Stimulated activated effector memory CD8-positive, alpha-beta T cell treated with anti-CD3 and anti-CD28 coated beads, Interleukin-12 subunit alpha, Interleukin-12 subunit beta, amount 100 ng/mL, for 72 hours (primary cell): Measurements from ENCODE around the gene C6orf89.

Experiments used
- ATAC-seq: fragments of 150-1000 bp; cut with Tn5 transposase; 2 replicates; pipeline ENCODE4 v1.10.0; 2021
- DNase-seq, 2 donors: peaks; one replicate each; pipeline ENCODE4 v3.0.0; 2021 to 2022; ENCODE audit warnings: low spot score in 2 of 2
- H3K27ac Mint-ChIP-seq: one replicate; pipeline ENCODE4 v1.8.0; 2022; ENCODE audit warnings: mild to moderate bottlenecking, mixed read lengths
- H3K36me3 Mint-ChIP-seq: one replicate; pipeline ENCODE4 v1.8.0; 2022; ENCODE audit warnings: mild to moderate bottlenecking, mixed read lengths
- H3K4me1 Mint-ChIP-seq: one replicate; pipeline ENCODE4 v1.8.0; 2022; ENCODE audit warnings: mixed read lengths
- H3K4me3 Mint-ChIP-seq: one replicate; pipeline ENCODE4 v1.8.0; 2022; ENCODE audit warnings: mild to moderate bottlenecking, mixed read lengths
- H3K9me3 Mint-ChIP-seq: one replicate; pipeline ENCODE4 v1.8.0; 2022; ENCODE audit warnings: mixed read lengths

Gene C6orf89, protein sequence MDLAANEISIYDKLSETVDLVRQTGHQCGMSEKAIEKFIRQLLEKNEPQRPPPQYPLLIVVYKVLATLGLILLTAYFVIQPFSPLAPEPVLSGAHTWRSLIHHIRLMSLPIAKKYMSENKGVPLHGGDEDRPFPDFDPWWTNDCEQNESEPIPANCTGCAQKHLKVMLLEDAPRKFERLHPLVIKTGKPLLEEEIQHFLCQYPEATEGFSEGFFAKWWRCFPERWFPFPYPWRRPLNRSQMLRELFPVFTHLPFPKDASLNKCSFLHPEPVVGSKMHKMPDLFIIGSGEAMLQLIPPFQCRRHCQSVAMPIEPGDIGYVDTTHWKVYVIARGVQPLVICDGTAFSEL

DNA sequence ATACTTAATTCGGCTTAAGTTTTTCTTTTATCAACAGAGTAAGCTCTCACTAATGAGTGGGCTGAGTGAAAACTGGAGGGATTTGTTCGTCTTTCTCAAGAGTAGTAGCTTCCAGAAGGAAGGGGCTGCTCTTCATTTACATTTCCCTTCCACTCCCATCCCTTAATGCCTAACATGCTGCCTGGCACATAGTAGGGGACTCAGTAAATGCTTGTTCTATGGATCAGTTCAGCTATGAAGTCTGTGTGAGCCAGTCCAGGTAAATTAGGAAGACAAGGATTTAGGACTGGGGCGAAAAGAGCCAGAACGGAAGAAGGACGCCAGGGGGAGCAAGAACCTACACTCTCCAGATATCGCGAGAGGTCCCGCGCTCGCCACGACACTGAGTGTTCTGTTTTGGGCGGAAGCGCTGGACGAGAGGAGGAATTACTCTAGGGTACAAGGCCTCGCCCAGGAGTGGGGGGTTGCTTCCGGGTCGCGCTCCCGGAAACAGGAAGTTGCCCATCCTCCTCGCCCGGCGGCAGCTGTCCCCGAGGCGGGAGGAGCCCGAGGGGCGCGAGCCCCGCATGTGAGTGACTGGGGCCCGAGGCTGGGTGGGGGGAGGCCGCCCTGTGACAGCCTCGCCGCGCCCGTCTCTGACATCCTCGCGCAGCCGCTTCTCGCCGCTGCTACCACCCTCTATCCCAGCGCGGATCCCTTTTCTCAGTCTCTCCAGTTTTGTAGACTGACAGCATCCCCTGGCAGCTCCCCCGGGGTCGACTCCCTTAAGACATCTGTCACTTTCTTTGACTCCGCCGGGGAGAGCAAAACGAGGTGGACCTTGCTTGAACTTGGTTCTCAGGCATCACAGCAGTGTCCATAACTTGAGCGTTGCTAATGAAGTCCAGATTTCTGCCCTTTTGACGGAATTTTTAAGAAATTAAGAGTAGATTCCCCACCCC, at the start of gene C6orf89:
TSS of gene C6orf89 (plus strand) at position 492 of the 941 bp plus-strand sequence. CDS start 13,493 bp downstream, outside the sequence.
- ATAC-seq (peak; percentile 100), DNase-seq (peak; percentile 90 to 97)
- peak within 1 kb of the TSS; percentile 81 for H3K4me3 Mint-ChIP-seq
- H3K4me1 Mint-ChIP-seq = peaks cover 33% of the 10 kb centered on the region
- no peaks in the 10 kb centered on the region for H3K9me3 Mint-ChIP-seq
- H3K27ac Mint-ChIP-seq = peak within 1 kb of the TSS; percentile 95
- H3K36me3 Mint-ChIP-seq = peaks cover 6% of the 10 kb centered on the region

DNA sequence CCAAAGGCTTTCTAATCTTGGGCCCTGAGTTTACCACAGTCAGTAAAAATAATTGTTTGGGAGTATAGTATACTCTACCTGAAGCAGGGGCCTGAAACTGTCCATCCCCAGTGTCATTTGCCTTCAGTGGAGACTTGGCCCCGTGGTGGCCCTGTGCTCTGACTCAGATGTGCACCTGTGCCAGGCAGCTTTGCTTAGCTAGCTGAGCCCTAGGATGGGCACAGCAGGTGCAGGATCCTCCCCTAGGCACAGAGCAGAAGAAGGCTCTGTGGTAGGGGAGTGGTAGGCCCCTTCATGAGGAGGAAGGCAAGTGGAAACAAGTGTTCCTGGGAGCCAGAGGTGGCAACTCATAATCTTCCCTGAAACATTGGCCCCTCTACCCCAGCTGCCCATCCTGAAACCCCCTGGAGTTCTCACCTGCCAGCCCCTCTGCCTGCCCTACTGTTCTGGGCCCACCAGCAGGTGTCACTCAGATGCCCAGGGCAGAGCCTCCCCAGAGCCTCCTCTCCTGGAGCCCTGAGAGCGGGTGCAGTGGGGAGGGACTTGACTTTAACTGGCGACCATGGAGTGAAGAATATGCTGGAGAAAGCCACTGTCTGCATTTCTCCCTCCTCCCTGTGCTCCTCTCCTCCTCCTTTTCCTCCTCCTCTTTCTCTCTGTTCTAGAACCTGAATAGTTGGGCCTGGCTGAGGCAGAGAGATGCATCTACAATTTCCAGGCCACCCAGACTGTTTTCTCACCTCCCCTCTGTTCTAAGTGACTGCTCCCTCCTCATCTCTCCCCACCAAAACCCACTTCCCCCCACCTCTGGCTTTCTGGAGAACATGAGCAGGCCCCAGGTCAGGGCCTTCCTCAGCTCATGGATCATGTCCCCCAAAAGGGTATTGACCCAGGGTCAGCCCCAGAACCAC, 49.4 kb upstream of the C6orf89 start:
- H3K4me3 Mint-ChIP-seq = no peak overlapping the region
- H3K36me3 Mint-ChIP-seq = no peaks in the 10 kb centered on the region
- ATAC-seq = no peak
- no peak for DNase-seq
- no peaks in the 10 kb centered on the region for H3K9me3 Mint-ChIP-seq
- peaks cover 11% of the 10 kb centered on the region for H3K4me1 Mint-ChIP-seq
- H3K27ac Mint-ChIP-seq = no peak overlapping the region

DNA sequence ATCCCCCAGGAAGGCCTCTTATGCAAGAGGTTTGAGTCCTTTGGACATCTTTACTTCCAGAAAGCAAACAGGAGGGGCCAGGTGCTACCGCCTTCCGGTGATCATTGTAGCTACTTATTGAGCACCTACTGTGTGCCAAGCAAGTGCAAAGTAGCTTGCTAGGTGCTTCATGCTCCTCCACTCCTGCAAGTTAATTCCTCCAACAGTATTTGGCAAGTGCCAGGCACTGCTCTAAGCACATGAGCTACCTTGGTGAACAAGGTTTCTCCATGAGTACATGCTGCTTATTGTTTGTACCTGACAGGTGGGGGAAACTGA, 48.8 kb upstream of the C6orf89 start:
- Mint-ChIP-seq H3K4me1 (peaks cover 11% of the 10 kb centered on the region), H3K27ac (no peak overlapping the region), H3K36me3 (no peaks in the 10 kb centered on the region), H3K4me3 (no peak overlapping the region), H3K9me3 (no peaks in the 10 kb centered on the region)
- DNase-seq (no peak), ATAC-seq (no peak)

DNA sequence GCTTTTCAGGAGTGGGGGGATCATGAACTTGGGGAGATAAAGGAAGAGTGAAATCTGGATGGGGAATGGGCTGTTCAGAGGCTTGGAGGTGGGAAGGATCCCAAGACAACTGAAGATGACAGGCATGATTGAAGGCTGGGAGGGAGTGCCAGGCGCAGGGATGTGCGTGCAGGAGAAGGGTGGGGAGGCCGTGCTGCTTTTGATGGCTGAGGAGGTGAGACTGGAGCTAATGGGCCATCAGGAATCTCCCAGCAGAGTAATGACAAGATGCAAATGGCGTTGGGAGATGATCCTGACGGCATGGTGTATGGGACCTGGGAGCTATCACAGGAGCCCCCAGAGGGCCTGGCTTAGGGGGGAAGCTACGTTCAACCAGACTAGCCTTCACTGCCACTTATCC, 48.1 kb upstream of the C6orf89 start:
- Mint-ChIP-seq H3K27ac (no peak overlapping the region), H3K4me1 (peaks cover 11% of the 10 kb centered on the region), H3K9me3 (no peaks in the 10 kb centered on the region), H3K36me3 (no peaks in the 10 kb centered on the region), H3K4me3 (no peak overlapping the region)
- DNase-seq (no peak), ATAC-seq (no peak)

DNA sequence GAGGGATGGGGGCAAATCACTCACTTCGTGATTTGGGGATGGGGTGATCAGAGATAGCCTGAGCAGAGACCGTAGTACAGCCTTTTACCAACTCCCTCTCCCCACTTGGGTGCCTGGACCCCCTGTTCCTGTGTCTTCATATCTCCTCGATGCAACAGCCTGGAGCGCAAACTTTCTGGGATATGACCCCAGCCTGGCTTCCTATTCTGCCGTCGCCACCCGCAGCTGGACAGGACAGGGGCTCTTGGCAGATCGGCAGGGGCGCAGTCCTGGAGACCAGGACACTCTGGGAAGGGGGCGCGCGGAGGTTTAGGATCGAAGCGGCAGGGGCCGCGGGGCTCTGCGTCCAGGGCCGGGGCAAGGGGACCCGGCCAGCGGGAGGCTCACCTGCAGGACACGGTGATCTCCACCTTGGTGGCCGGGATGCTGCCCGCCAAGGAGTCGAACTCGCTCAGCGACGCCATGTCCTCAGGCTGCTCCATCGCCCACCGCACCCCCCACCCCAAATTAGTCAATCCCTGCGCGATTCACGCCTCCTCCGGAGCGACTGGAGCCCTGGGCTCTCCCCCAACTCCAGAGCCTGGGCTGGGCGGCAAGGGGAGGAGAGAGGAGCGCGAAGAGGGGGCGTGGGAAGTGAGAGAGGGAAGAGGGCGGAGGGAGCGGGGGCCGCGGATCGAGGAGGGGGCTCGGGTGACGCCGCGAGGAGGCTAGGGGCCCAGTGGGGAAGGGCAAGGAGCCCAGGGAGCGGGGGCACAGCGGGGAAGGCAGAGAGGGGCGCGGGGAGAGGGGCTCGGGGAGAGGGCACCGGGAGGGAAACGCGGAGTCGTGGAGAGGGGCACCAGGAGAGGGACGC, 46.6 kb upstream of the C6orf89 start, which contains the start of gene CPNE5:
TSS of gene CPNE5 (minus strand) at position 549 of the 853 bp plus-strand sequence. CDS start at position 482, 67 bp downstream.
- peak within 1 kb of the TSS; percentile 67 for H3K4me3 Mint-ChIP-seq
- ATAC-seq = no peak
- no peak within 1 kb of the TSS for H3K27ac Mint-ChIP-seq
- H3K36me3 Mint-ChIP-seq = no peaks in the 10 kb centered on the region
- no peak for DNase-seq
- peaks cover 11% of the 10 kb centered on the region for H3K4me1 Mint-ChIP-seq
- H3K9me3 Mint-ChIP-seq = no peaks in the 10 kb centered on the region

DNA sequence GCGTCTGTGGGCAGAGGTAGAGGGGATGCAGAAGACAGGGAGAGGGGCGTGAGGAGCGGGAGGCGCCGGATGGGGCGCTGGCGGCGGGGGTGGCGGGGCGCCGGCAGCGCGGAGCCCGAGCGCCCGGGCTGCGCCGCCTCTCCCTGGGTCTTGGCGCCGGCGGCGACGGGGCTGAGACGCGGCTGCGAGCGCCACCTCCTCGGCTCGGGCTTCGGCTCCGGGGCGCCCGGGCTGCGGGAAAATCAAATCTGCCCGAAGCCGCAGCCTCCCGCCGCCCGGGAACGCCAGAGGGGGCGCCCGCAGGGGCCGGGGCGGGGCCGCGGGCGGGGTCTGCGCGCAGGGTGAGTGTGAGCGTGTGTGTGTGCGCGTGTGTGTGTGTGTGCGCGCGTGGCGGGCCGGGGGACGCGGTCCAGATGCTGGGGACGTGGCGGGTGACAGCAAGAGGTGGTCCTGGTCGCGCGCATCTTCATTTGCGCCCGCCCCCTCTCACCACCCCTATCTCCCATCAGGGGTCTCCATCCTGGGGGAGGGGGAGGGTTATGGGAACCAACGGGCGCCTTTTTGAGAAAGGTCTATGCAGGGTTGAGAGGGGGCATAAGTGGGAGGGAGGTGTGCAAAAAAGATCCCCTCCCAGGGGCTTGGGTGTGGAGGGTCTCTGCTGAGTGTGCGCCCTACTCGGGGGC, 45.9 kb upstream of the C6orf89 start:
- peak overlapping the region; percentile 67 for H3K4me3 Mint-ChIP-seq
- no peaks in the 10 kb centered on the region for H3K9me3 Mint-ChIP-seq
- DNase-seq (no peak), ATAC-seq (peak; percentile 66)
- no peak overlapping the region for H3K27ac Mint-ChIP-seq
- no peaks in the 10 kb centered on the region for H3K36me3 Mint-ChIP-seq
- H3K4me1 Mint-ChIP-seq = peaks cover 11% of the 10 kb centered on the region

DNA sequence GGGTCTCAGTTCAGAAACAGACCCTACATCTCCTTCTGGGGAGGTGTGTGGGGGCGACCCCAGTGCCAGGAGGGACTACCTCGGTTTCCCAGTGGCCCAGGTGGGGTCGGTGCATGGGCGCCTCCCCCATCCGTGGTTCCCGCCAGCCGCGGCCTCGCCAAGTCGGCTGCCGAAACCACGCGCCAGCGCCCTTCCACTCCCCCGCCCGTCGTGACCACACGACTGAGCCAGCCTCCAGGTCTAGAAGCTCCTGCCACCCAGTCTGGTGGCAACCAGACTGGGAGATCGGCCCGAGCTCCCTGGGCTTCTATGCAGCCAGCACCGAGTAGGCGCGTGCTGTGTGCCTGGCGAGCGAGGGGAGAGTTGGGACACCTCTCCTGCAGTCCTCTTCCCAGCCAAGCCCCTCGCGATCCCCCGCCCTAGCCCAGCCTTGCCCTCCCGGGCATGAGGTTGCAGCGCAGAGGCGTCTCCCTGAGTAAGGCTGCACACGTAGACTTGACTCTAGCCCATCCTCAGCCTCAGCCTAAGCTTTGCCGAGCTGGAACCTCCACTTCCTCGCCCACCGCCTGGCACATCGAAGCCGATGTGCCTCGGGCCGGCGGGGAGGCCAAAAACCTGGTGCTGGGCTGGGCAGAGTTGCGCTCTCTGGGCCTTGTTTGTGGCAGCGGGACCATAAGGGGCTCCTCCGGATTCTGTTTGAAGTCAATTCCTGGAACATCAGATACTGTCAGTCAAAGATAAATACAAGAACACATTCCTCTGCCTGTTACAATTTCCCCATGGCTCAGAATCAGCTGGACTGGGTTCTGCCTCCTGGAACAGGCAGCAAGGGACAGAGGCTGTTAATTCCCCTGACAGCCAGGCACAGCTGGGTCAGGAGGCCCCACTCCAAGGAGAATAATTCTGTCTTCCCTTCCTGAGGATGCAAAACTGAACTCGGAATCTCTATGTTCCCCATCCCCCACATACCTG, 45.0 kb upstream of the C6orf89 start:
- H3K27ac Mint-ChIP-seq = no peak overlapping the region
- H3K36me3 Mint-ChIP-seq = no peaks in the 10 kb centered on the region
- DNase-seq (no peak), ATAC-seq (peak; percentile 61)
- no peaks in the 10 kb centered on the region for H3K9me3 Mint-ChIP-seq
- peaks cover 11% of the 10 kb centered on the region for H3K4me1 Mint-ChIP-seq
- H3K4me3 Mint-ChIP-seq = peak overlapping the region; percentile 67

DNA sequence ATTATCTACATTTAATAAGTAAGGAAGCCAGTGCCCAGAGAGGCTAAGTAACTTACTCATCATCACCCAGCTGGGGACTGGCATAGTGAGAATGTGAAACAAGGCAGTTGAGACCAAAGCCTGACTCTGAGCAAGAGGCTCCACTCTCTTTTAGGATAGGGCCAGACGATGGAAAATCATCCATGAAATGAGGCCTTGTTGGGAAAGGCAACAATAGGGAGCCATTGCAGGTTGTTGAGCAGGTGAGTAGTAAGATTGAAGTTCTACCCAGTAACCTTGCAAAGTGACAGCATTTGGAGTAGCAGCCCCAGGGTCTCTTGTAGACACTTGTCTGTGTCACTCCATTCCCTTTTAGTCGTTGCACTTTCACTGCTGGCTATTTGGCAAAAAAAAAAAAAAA, 44.0 kb upstream of the C6orf89 start:
- DNase-seq (no peak), ATAC-seq (no peak)
- H3K4me1 Mint-ChIP-seq = peaks cover 11% of the 10 kb centered on the region
- H3K9me3 Mint-ChIP-seq = no peaks in the 10 kb centered on the region
- no peak overlapping the region for H3K27ac Mint-ChIP-seq
- H3K36me3 Mint-ChIP-seq = no peaks in the 10 kb centered on the region
- H3K4me3 Mint-ChIP-seq = no peak overlapping the region

DNA sequence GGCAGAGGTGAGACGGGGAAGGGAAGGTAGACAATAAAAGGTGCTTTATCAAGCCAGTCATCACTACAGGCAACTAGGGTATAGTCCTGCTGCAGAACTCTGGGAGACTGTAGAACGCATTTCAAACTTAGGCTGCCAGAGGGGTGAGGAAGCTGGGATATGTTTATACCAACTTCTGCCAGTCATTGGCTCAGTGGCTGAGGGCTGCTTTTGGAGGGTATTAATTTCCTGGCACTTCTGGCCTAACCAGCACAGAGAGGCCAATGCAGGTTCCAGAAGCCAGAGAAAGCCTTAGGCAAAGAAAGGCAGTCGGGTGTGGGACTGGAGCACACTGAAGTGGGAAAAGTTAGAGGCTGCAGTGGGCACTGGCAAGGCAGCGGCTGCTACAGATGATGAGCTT, 42.6 kb upstream of the C6orf89 start:
- Mint-ChIP-seq H3K4me3 (no peak overlapping the region), H3K27ac (no peak overlapping the region), H3K4me1 (peaks cover 11% of the 10 kb centered on the region), H3K9me3 (no peaks in the 10 kb centered on the region), H3K36me3 (no peaks in the 10 kb centered on the region)
- ATAC-seq (no peak), DNase-seq (no peak)

DNA sequence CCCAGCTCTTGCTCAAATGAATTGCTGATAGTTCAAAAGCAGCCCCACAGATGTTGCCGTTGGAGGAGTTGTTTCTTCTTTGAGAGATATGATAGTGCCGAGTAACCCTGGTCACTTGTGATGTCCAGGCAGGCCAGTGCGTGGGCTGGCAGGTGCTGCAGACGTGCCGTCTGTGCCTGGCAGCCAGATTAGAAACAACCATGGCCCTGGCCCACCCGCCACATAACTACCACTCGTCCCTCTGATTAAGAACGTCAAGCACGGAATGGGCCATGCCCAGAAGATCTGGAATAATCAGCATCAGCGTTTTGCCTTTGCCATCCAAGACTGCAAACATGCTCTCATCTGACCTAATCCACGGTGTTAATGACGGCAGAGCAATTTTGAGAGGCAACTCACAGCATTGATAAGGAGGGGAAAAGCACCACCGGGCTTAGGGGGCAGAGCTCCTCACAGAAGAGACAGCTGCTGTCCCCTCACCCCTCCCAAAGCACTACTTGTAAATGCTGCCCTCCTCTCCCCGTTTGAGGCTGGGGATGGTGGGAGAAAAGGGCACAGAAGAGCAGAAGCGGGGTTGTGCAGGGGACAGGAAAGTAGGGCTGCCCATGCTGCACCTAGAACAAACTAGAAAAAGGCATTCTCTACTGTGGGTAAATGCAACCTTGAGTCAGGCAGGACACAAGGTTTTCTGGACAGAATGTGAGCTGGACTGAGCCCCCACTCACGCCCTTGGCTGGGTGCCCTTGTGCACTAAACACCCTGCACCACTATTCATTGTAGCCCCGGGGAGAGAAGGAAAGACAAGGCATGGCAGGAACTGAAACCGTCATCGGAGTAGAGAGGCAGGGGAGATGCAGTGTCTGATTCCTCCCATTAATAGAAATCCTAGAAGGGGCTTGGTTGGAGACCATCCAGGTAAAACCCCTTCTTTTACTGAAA, 41.3 kb upstream of the C6orf89 start:
- no peak overlapping the region for H3K4me3 Mint-ChIP-seq
- ATAC-seq (no peak), DNase-seq (no peak)
- H3K27ac Mint-ChIP-seq = peak overlapping the region; percentile 7
- H3K36me3 Mint-ChIP-seq = no peaks in the 10 kb centered on the region
- peaks cover 11% of the 10 kb centered on the region for H3K4me1 Mint-ChIP-seq
- H3K9me3 Mint-ChIP-seq = no peaks in the 10 kb centered on the region

DNA sequence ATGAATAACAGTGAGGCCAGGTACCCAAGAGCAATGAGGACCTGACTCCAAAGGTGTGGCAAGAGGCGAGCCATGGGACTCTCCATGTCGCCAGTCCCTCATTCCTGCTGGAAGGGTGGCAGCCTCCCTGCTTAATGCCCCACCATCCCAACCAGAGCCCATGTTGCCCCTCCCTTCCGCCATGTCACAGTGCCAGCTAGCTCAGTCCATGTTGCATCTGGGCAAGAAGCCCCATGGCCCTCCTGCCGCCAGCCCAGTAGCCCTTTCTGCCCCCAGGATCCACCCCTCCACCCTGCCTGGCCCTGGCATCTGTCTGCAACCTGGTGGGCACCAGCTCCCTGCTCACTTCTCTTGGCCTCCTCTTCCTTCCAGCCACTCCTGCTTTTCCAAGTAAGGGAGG, 40.5 kb upstream of the C6orf89 start:
- no peaks in the 10 kb centered on the region for H3K9me3 Mint-ChIP-seq
- H3K36me3 Mint-ChIP-seq = no peaks in the 10 kb centered on the region
- no peak for DNase-seq
- peak overlapping the region; percentile 7 for H3K27ac Mint-ChIP-seq
- H3K4me3 Mint-ChIP-seq = no peak overlapping the region
- H3K4me1 Mint-ChIP-seq = peaks cover 6% of the 10 kb centered on the region
- no peak for ATAC-seq

DNA sequence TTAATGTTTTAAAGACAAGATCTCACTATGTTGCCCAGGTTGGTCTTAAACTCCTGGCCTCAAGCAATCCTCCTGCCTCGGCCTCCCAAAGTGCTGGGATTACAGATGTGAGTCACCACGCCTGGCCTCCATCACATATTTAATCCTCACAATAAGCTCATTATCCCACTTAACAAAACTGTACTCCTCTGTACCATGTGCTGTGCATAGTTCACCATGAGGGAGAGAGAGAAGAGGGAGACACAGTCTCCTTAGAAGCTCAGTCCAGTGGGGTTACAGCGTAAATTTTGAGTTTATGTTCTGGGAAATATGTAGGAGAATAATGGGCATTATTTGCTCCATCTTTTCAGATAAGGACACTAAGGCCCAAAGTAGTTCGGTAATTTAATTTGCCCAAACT, 38.6 kb upstream of the C6orf89 start:
- DNase-seq (no peak), ATAC-seq (no peak)
- Mint-ChIP-seq H3K9me3 (no peaks in the 10 kb centered on the region), H3K4me3 (no peak overlapping the region), H3K36me3 (no peaks in the 10 kb centered on the region), H3K27ac (no peak overlapping the region), H3K4me1 (no peaks in the 10 kb centered on the region)
